Stimulated activated CD8-positive, alpha-beta memory T cell treated with anti-CD3 and anti-CD28 coated beads, Interleukin-2, amount 100 ng/mL, for 48 hours (primary cell): ENCODE data around the gene EEF1A2.

ENCODE experiments used
- DNase-seq, 2 donors: peaks; one replicate each; pipeline ENCODE4 v3.0.0-alpha.2; 2020; ENCODE audit warnings: low read depth in 2 of 2

Gene EEF1A2

DNA sequence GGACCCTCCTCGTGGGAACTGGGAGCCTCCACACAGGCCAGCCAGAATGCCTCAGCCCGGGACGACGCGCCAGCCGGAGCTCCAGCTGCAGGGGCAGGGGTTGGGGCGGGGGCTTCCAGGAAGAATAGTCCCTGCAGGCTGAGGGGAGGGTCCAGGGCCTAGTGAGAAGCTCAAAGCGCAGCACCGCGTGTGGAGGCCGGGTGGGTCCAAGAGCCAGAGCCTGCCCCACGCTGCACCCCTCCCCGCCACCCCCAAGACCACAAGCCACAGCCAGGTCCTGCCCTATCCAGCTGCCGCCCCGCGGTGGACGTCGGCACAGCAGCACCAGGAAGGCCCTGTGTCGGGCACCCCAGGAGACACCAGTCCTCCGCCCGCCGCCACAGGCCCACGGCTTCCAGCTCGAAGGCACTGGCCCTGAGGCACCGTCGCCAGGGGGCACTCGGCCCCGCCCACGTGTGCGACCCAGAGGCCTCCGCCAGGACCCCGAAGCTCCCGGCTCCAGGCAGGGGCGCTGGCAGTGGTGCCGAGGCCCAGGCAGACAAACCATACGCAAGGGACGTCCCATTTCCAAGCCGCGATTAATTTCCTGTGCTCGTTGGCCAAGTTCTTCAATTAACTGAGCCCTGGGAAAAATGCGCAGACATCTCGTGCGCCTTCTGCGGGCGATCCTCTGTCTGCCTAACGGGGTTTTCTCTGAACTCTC lies 45.9 kb downstream of the EEF1A2 start:
- DNase-seq: no peak

DNA sequence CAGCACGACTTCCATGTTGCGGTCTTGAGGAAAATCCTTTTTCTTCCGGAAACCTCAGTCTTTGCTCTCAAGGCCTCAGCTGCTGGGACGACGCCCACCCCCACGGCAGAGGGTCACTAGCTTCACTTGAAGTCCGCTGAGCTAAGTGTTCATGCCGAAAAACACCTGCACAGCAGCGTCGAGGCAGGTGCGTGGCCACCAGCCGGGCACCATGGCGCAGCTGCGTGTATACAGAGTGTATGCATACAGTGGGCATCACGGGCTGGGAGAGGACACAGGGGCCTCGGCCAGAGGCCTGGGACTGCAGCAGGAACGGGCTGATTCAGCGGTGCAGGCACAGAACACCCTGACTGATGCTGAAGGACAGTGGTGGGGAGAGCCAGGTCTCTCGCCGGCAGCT lies 46.5 kb downstream of the EEF1A2 start:
- no peak for DNase-seq

- DNase-seq: no peak
Observed at GRCh38 chr20:63451821-63452220, 47.1 kb downstream of the EEF1A2 start.

GRCh38 chr20:63449796-63450730 lies 48.8 kb downstream of the EEF1A2 start:
- DNase-seq: no peak

DNA sequence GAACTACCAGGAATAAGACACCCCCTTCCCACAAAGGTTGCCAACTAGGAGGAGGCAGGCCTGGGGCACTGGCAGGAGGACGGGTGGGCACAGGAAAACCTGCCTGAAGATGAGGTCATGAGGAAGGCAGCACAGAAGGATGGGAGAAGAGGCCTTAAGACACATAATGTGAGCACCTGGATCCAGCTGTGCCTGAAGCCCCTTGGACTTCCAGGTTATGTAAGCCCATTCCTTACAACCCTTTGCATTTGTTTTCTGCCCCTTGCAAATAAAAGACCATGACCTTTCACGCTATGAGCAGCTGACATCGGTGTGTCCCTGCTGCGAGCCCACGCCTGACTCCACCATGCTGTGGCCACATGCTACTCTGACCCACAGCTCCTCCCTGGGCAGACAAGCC lies 49.9 kb downstream of the EEF1A2 start:
- no peak for DNase-seq

DNA sequence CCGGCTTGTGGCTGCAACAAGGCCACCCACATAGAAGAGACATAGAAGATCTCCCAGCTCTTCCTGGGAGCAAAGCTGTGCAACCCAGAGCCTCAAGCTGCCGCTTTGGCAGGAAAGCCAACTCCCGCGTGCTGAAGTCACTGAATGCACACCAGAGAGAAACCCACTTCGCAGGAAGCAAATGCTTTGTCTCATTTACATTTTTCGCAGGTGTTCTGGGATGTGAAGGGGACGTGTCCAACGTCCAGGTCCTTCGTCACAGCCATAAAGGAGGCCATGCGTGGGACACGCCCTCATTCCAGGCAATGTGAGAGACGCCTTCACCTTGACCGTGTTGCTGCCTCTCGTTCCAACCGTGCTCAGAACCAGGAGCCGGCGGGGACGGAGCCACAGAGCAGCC lies 50.9 kb downstream of the EEF1A2 start:
- no peak for DNase-seq

DNA sequence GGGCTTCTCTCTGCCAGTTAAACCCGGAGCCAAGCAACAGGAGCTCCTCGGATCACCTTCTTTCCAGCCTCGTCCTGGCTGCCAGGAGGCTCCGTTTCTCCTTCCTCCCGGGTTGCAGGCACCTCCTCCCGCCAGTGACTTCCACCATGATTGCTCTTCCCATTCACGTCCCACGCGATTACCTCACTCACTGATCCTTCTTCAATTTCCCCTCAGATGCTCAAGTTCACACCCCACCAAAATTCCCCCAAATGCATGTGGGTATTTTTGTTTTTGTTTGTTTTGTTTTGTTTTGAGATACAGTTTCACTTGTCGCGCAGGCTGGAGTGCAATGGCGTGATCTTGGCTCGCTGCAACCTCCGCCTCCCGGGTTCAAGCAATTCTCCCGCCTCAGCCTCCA lies 51.6 kb downstream of the EEF1A2 start:
- no peak for DNase-seq

DNA sequence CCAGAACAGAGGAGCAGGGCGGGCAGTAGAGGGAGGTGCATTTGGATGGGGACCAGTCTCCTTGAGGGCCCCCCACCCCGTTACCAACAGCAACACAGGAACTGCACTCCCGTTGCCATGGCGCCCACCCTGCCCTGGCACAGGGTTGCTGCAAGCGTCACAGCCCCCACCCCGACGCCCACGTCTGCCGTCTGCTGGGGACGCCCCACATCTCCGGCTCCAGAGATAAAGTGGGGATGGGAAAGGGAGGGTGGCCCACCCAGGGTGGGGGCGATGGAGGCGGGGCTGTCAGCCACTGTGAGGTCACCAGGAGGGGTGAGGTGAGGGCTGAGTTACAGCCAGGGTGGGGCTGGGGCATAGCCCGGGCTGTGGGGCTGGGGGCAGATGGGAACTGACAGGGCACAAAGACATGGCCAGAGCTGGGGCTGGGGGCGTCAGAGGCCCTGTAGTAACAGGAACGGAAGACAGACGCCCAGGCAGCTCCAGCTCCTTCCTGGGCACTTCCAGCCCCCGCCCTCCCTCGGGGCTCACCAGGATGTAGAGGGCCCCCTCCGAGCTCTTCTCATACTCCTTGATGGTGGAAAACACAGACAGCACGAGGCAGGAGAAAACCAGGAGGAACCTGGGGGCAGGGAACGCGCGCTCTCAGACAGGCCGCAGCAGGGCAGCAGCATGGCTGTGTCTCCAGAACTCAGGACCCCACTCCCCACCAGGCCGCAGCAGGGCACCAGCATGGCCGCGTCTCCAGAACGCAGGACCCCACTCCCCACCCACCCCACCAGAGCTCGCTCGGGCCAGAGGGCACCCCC lies 52.5 kb downstream of the EEF1A2 start:
- no peak for DNase-seq

- DNase-seq: no peak
Observed at GRCh38 chr20:63445075-63445734, 53.7 kb downstream of the EEF1A2 start.

DNA sequence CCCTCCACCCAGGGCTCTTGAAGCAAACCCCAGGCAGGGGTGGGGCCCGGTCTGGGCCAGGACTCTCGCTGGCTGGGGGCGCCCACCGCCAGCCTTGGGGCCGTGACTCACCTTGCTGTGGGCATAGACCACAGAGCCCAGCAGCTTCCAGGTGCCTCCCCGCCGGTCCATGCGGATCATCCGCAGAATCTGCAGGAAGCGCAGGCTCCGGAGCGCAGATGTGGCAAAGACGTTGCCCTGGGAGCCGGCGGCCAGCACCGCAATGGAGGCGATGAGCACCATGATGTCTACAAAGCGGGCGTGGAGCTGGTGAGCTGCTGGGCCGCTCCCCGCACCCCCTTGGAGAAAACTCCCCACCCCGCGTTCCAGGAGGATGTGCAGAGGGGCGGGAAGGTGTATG lies 54.3 kb downstream of the EEF1A2 start:
- no peak for DNase-seq

GRCh38 chr20:63443606-63444395 lies 55.1 kb downstream of the EEF1A2 start:
- no peak for DNase-seq

DNA sequence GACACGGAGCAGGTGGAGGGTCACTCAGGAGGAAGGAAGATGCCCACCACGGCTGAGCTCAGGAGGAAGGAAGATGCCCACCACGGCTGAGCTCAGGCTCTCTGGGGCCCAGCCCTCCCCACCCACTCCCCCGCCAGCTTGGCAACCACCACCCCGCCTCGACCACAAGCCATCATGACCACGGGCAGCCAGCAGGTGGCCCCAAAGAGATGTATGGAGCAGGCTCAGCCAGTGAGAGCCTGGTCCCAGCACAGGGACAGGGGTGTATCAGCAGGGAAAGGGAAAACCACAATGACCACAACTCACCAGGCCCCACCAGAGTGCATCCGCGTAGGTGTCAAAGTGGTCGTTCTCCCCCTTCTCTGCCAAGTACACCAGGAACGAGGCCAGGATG lies 56.8 kb downstream of the EEF1A2 start:
- peak; percentile 54 to 67 for DNase-seq

- peak; percentile 33 to 52 for DNase-seq
Observed at GRCh38 chr20:63441136-63442099, 57.5 kb downstream of the EEF1A2 start.

DNA sequence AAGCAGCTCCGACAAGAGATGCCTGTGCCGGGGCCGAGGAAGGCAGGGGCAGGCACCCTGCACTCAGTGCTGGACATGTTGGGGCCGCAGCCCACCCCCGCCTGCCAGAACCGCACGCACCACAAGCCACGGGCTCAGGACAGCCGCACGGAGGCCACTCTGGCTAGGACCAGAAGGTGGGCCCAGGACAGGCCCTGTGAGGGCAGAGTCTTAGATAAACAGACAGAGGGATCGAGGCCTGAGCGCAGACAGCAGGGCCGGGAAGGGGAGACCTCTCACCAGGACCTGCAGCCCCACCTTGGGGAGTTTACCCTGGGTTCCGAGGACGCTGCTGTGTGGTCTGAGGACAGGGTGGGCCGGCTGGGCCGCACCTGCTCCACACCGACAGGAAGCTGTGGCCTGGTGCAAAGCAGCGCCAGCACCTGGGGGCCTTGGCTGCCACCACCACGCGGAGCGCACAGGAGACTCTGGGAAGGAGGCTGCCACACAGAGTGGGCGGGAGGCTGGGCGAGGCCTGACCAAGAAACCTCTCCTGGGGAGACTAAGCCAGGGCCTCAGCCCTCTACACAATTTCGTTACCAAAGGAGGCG lies 58.4 kb downstream of the EEF1A2 start:
- no peak for DNase-seq

DNA sequence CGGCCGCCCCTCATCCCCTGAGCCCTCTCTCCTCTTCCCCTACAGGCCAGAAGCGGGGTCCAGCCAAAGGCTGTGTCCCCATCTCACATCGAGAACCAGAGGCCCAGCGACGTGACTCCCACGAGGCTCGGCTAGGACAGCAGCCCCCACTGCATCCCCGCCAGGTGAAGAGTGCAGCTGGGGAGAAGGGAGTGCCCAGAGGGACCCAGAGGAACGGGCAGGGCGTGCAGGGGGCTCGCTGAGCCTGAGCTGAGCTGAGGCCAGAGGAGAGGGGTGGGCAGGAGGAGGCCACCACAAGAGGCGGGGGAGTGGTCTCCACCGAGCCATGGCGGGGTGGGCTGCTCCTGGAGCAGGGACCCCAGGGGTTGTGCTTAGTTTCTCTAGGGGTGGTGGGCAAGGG lies 59.0 kb downstream of the EEF1A2 start:
- DNase-seq: no peak

DNA sequence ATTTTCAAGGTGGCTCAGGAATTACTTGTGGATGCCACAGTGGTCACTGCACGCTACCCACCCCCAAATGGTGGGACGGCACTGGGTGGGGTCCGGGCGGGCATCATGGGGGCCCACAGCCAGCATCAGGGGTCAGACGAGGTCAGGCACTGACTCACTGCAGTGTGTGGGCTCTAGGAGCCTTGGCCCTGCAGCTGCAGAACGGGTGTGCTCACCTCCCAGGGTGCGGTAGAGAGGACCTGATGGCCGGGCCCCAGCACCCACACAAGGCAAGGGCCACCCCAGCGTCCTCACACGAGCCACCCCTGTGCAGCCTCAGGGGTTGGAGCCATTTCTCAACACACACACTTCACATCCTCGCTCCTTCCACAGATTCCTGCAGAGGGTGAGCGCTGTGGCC lies 60.8 kb downstream of the EEF1A2 start:
- DNase-seq: no peak
